ENCODE measurements around the gene DECR2. TPM values are rescaled to one million over a fixed set of nuclear protein-coding genes. Genes with fewer than 3 reads are reported as not detected.
A peak's percentile ranks its signal among the peaks of the same experiment; 100 is the strongest.

The DECR2 gene
- total and polyA plus RNA-seq, 2 of the 13 experiments (the other 11 are each of a cell fraction or from before 2014, with no cell fraction given): 36.3 to 44.6 TPM

DNA sequence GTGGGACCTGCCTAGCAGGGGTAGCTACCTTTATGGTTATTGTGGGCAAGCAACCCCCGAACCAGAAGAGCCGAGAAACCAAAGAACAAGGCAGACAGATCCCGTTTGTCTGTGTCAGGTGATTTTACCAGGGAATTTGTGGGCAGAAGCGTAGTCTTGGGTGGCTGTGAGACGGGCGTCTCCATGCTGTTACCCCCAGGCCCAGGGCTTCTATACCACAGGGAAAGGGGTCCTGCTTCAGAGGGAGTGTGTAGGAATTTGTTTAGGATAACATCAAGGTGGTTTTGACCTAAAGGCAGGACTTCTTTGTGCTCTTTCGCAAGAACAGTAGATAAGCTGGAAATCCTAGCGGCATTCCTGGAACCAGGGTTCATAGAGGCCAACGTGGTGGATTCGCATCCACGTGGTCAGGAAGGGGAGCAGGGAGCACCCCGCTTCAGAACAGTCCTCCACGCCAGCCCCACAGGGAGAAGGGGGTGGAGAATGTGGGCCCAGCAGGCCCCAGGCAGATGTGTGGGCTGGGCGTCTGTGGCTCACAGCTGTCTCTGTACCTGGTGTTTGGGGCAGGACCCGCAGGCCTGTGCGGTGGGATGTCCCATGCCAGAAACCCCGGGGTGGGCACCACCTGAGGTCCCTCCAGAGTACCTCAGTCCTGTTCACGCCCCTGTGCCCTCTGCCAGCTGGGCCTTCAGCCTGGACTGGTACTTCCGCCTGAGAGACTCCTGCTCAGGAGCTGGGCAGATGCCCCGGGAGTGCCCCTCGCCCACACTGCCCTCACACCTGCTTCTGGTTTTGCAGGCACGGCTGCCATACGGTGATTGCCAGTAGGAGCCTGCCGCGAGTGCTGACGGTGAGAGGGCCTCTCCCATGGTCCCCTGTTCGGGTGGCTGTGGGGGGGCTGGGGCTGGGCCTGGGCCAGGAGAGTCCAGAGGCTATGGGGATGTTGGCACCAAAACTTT, 4.1 kb downstream of the DECR2 start (continued):
- TF ChIP-seq, protein P1, sequence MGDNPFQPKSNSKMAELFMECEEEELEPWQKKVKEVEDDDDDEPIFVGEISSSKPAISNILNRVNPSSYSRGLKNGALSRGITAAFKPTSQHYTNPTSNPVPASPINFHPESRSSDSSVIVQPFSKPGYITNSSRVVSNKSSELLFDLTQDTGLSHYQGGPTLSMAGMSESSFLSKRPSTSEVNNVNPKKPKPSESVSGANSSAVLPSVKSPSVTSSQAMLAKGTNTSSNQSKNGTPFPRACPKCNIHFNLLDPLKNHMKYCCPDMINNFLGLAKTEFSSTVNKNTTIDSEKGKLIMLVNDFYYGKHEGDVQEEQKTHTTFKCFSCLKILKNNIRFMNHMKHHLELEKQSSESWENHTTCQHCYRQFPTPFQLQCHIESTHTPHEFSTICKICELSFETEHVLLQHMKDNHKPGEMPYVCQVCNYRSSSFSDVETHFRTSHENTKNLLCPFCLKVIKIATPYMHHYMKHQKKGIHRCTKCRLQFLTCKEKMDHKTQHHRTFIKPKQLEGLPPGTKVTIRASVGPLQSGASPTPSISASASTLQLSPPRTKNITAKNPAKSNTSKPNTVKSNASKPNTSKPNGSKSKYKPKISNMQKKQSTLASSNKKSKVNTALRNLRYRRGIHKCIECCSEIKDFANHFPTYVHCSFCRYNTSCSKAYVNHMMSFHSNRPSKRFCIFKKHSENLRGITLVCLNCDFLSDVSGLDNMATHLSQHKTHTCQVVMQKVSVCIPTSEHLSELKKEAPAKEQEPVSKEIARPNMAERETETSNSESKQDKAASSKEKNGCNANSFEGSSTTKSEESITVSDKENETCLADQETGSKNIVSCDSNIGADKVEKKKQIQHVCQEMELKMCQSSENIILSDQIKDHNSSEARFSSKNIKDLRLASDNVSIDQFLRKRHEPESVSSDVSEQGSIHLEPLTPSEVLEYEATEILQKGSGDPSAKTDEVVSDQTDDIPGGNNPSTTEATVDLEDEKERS (CRISPR knock-in tag; IDR thresholded peaks at IDR 0.05): no peak
- TF ChIP-seq ZNF883 (CRISPR knock-in tag; IDR thresholded peaks at IDR 0.05; ENCODE audit: not compliant biosample characterization) (no peak), ZNF33A (CRISPR knock-in tag; IDR thresholded peaks at IDR 0.05; ENCODE audit: borderline replicate concordance) (no peak), PCBP1 (IDR thresholded peaks at IDR 0.05; ENCODE audit: borderline replicate concordance, low read depth, low read length) (no peak), HNRNPK (IDR thresholded peaks at IDR 0.05; ENCODE audit: low read depth, low read length, poor library complexity, severe bottlenecking) (no peak), SP1 (IDR thresholded peaks at IDR 0.05) (no peak), SP1 (CRISPR knock-in tag; IDR thresholded peaks at IDR 0.05) (peak; percentile 45; the same call in 1 of the 2 replicates), ZNF468 (CRISPR knock-in tag; IDR thresholded peaks at IDR 0.05) (0 out of 2 replicates have a peak, but pooled peaks have one; percentile 22), MAZ (IDR thresholded peaks at IDR 0.05; ENCODE audit: borderline replicate concordance, low read depth, low read length) (no peak), MAZ (CRISPR knock-in tag; IDR thresholded peaks at IDR 0.05; ENCODE audit: low read depth) (peak; percentile 73; the same call in 1 of the 2 replicates), SMARCE1 (IDR thresholded peaks at IDR 0.05; ENCODE audit: borderline replicate concordance) (no peak), NR2F2 (IDR thresholded peaks at IDR 0.05; ENCODE audit: borderline replicate concordance, low read depth) (peak; percentile 89), ZNF572 (CRISPR knock-in tag; IDR thresholded peaks at IDR 0.05) (no peak), ZNF567 (CRISPR knock-in tag; IDR thresholded peaks at IDR 0.05; ENCODE audit: borderline replicate concordance) (peak; percentile 88), SRSF4 (IDR thresholded peaks at IDR 0.05; ENCODE audit: low read depth, low read length, poor library complexity, severe bottlenecking) (no peak), DNMT3B (CRISPR knock-in tag; conservative IDR thresholded peaks at IDR 0.05) (no peak), NKX3-1 (CRISPR knock-in tag; IDR thresholded peaks at IDR 0.05) (no peak), ZSCAN31 (CRISPR knock-in tag; IDR thresholded peaks at IDR 0.05; ENCODE audit: low read depth) (peak; percentile 27), KDM4B (CRISPR knock-in tag; IDR thresholded peaks at IDR 0.05) (peak; percentile 92)
- TF ChIP-seq, protein P2, sequence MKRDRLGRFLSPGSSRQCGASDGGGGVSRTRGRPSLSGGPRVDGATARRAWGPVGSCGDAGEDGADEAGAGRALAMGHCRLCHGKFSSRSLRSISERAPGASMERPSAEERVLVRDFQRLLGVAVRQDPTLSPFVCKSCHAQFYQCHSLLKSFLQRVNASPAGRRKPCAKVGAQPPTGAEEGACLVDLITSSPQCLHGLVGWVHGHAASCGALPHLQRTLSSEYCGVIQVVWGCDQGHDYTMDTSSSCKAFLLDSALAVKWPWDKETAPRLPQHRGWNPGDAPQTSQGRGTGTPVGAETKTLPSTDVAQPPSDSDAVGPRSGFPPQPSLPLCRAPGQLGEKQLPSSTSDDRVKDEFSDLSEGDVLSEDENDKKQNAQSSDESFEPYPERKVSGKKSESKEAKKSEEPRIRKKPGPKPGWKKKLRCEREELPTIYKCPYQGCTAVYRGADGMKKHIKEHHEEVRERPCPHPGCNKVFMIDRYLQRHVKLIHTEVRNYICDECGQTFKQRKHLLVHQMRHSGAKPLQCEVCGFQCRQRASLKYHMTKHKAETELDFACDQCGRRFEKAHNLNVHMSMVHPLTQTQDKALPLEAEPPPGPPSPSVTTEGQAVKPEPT (CRISPR knock-in tag; IDR thresholded peaks at IDR 0.05; ENCODE audit: low read depth): 0 out of 2 replicates have a peak, but pooled peaks have one; percentile 77
- TF ChIP-seq, protein P3, sequence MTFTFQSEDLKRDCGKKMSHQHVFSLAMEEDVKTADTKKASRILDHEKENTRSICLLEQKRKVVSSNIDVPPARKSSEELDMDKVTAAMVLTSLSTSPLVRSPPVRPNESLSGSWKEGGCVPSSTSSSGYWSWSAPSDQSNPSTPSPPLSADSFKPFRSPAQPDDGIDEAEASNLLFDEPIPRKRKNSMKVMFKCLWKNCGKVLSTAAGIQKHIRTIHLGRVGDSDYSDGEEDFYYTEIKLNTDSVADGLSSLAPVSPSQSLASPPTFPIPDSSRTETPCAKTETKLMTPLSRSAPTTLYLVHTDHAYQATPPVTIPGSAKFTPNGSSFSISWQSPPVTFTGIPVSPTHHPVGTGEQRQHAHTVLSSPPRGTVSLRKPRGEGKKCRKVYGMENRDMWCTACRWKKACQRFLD (CRISPR knock-in tag; IDR thresholded peaks at IDR 0.05; ENCODE audit: borderline replicate concordance): no peak
- TF ChIP-seq, protein P4, sequence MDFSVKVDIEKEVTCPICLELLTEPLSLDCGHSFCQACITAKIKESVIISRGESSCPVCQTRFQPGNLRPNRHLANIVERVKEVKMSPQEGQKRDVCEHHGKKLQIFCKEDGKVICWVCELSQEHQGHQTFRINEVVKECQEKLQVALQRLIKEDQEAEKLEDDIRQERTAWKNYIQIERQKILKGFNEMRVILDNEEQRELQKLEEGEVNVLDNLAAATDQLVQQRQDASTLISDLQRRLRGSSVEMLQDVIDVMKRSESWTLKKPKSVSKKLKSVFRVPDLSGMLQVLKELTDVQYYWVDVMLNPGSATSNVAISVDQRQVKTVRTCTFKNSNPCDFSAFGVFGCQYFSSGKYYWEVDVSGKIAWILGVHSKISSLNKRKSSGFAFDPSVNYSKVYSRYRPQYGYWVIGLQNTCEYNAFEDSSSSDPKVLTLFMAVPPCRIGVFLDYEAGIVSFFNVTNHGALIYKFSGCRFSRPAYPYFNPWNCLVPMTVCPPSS (IDR thresholded peaks at IDR 0.05): no peak

All from HepG2 (cell line).